GM19043 (cell line): ENCODE measurements around the gene CDK6.
"Not testable (repeated sequence)": the region's sequence is repeated elsewhere in the genome, so short reads cannot be mapped to it uniquely, and the experiment has no call there.

ENCODE experiments used
- ATAC-seq: cut with Tn5 transposase; IDR thresholded peaks from one replicate; pipeline ENCODE4 v1.9.1; 2021; ENCODE audit warnings: low read depth; ENCODE audit not compliant: unreplicated experiment

Gene CDK6

DNA sequence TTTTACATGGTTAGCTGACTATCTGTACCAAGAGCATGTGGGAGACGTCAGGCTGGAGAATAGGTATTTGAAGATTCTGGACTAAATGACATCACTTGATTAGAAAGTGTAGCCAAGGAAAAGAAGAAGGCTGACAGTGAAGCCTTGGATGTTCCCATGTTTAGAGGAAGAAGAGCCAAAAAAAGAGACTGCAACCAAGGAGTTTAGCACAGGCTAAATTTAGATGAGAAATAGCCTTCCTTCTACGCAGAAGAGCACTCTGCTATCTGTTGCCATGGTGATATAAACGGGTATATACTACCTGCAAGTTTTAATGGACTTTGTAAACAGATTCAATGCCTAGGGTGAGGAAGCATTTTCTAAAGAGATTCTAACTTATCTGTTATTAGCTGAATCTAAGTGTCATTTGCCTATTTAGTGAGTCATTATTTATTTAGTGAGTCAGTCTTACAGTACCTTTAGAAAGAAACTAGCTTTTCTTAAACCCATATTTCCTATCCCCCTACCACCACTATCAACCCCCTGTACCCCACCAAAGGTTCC lies 69.8 kb downstream of the CDK6 start:
- no peak for ATAC-seq

GRCh38 chr7:92765725-92766124 lies 70.6 kb downstream of the CDK6 start:
- no peak for ATAC-seq

DNA sequence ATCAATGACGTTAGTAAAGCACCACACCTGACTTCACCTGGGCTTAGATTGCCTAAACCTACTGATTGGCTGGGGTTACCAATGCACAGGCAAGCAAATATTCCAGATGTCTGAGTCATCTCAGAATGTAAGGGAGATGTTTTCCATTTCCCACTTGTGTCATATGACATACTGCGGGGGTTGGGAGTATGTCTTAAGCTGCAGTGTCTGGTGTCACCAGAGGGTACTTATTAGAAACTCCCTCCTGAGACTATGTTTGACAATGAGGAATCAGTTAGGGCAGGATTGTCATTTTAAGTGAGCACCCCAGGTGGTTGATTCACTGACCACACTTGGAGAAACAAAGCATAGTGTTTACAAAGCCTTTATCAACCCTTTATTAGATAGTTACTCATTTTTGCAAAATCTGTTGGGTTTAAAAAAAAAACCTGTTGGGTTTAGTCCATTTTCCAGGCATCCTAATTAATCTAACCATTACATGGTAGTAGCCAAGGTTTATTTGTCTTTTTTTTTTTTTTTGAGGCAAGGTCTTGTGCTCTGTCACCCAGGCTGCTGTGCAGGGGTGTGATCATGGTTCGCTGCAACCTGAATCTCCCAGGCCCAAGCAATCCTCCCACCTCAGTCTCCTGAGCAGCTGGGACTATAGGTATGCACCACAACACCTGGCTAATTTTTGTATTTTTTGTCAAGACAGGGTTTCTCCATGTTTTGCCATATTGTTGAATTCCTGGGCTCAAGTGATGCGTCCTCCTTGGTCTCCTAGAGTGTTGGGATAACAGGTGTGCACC lies 72.5 kb downstream of the CDK6 start:
- ATAC-seq, result no peak

DNA sequence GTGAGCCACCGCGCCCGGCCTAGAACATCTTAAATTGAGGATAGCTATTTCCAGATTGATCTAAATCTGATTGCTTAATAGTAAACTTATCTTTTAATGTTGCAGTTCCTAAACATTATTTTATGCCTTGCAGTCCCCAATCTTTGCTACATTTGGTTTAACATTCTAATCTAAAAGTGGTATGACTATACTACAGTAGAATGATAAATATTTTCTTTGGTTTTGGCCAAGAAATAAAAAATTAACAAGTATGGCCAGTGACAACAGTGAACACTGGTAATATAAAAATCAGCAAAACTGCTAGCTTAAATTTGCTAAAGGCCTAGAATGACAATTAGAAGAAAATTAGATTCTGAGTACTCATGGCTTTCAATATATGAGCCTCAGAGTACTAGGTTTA lies 73.5 kb downstream of the CDK6 start:
- ATAC-seq, result no peak

GRCh38 chr7:92761391-92762097 lies 74.8 kb downstream of the CDK6 start:
- no peak for ATAC-seq

DNA sequence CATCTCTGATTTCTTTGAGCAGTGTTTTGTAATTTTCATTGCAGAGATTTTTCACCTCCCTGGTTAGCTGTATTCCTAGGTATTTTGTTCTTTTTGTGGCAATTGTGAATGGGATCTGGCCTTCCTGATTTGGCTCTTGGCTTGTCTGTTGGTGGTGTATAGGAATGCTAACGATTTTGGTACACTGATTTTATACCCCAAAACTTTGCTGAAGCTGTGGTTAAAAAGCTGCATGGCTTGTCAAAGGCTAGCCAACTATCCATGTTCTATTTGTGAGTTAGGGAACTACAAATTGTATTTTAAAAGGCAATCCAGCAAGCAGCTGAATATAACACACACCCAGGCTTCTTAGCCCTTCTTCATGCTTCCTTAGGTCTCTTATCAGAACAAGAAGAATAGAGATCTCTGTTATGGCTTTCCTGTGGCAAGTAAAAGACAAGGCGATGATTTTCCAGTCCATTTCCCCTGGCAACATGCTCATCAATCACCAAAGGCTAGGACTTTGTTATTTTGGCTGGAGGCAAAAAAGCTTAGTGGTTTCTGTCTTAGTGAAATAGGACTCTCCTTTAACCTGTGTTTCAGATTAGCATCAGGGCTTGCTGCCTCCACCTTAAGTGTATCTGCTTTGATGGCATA lies 77.5 kb downstream of the CDK6 start:
- ATAC-seq, result no peak

DNA sequence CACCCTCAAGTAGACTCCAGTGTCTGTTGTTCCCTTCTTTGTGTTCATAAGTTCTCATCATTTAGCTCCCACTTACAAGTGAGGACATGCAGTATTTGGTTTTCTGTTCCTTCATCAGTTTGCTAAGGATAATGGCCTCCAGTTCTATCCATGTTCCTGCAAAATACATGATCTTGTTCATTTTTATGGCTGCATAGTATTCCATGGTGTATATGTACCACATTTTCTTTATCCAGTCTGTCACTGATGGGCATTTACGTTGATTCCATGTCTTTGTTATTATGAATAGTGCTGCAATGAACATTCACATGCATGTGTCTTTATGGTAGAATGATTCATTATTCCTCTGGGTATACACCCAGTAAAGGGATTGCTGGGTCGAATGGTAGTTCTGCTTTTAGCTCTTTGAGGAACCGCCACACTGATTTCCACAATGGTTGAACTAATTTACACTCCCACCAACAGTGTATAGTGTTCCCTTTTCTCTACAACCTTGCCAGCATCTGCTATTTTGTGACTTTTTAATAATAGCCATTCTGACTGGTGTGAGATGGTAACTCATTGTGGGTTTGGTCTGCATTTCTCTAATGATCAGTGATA lies 79.0 kb downstream of the CDK6 start:
- not testable (repeated sequence) for ATAC-seq

GRCh38 chr7:92755680-92756079 lies 80.7 kb downstream of the CDK6 start:
- ATAC-seq, result no peak

DNA sequence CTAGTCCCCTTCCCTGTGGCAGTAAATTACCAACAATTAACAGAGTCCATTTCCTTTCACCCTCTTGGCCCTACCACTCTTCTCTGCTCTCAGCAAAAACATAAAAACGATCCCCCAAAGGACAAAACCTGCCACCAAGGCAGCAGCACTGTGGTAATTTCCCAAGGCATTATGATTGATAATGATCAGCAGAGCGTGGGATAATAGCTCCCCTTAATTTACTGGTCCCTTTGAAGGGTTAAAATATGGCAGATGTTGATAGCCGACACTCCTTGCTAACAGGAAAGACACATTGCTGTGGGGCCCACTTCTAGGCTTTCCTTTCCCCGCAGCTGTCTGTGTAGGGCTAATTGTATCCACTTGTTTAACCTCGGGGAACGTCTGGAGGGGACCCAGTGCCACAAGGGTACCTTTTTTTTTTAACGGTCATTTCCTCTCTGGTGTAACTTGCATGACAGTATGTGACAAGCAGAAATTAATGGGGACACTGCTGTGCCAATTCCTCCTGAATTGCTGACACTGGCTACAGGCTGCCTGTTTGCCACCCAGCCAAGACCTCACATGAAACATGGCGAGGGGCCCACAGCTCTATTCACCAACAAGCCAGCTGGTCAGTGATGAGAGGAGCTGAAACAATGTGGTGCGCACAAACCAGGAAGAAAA lies 81.3 kb downstream of the CDK6 start:
- ATAC-seq, result no peak

DNA sequence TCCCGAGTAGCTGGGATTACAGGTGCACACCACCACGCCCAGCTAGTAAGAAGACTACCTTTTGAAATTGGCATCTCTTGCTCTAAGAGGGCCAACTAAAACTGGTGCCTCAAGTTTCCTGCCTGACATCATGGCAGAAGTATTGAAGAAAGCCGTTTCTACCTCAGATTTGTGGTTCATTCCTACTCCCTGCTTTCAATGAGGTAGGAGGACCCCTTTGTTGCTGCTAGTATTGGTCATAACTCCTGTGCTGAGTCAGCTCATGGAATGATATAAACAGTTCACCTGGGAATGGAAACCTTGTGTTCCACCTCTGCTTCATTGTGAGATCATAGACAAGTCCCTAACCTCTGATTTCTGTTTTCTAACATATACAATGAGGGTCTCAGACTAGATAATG lies 82.8 kb downstream of the CDK6 start:
- no peak for ATAC-seq

GRCh38 chr7:92751902-92752901 lies 84.2 kb downstream of the CDK6 start:
- ATAC-seq, result no peak

DNA sequence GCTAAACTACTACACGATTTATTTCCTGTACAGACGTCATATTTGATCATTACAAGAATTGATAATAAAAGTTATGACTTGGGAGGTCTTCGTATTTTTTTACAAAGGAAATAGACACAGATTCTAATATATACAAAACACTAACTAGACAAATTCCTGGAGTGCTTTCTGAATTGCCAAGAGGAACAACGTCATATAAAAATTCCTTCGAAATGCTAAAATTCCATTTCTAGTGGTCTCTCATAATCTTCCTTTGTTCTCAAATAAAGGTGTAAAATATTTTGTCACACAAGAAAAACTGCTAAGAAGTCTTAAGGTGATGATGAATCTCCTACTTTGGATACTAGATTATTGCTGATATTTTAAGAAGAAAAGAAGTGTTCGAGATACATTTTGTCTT lies 85.4 kb downstream of the CDK6 start:
- ATAC-seq, result no peak

GRCh38 chr7:92750447-92750839 lies 85.9 kb downstream of the CDK6 start:
- no peak for ATAC-seq

GRCh38 chr7:92749832-92750446 lies 86.4 kb downstream of the CDK6 start:
- ATAC-seq, result no peak

GRCh38 chr7:92749327-92749755 lies 87.0 kb downstream of the CDK6 start:
- ATAC-seq, result no peak

- no peak for ATAC-seq
These were observed 87.9 kb downstream of the CDK6 start for GRCh38 chr7:92748495-92748894.

DNA sequence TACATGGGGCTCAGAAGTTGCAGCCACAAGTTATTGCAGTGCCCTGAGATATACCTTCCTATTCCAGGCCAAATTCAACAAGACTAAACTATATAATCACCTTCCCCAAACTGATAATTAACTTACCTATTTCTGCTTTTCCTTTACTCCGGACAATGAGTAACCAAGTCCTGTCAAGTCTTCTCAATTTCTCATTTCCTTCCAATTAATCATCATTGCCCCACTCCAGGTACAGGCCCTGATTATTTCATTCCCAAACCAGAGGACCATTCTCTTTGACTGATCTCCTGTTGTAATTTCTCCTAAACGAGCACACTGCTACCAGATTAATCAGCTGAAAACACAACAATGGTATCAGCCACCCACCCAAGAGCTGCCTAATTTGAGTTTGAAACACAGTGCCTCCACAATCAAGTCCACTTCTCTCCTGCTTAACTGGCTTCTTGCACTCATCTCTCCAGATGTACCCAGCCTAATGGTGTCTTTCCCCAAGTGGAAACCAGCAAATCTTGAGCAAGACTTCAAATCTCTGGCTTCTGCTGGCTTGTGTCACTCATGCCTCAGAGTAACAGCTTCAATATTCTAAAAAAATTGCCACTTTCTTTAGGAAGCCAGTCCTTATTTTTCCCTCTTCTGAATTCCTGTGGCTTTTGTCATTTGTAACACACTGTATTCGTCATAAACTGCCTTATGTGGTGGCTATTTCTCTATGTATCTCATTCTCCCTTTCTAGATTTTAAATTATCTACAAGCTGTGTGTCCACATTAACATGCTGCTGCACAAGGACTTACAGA lies 89.1 kb downstream of the CDK6 start:
- no peak for ATAC-seq

GRCh38 chr7:92745241-92745640 lies 91.1 kb downstream of the CDK6 start:
- no peak for ATAC-seq
